Thyroid gland (tissue), 4 donors: ENCODE measurements around the gene PPP4R4.

Experiments used
- CTCF ChIP-seq, 6 experiments: fragments of 200-600 bp in 3 of 6; fragments of 450-650 bp in 3 of 6; sonication (generic) in 3 of 6; IDR thresholded peaks; one replicate each; pipeline ENCODE4 v1.5.1; 2016 to 2019; ENCODE audit warnings: antibody characterized with exemption in 6 of 6, mild to moderate bottlenecking in 2 of 6, inconsistent platforms in 1 of 6, moderate library complexity in 1 of 6
- POLR2A ChIP-seq, 2 donors: fragments of 450-650 bp; IDR thresholded peaks; one replicate each; pipeline ENCODE4 v1.6.1; 2017; ENCODE audit warnings: antibody characterized with exemption in 2 of 2, mild to moderate bottlenecking in 2 of 2, moderate library complexity in 1 of 2

GRCh38 chr14:94171208-94171607 lies 2.9 kb upstream of the PPP4R4 start:
- TF ChIP-seq CTCF (IDR thresholded peaks at IDR 0.05) (no peak), POLR2A (IDR thresholded peaks at IDR 0.05) (no peak)
